ENCODE data around the gene ENKD1.

Gene ENKD1

DNA sequence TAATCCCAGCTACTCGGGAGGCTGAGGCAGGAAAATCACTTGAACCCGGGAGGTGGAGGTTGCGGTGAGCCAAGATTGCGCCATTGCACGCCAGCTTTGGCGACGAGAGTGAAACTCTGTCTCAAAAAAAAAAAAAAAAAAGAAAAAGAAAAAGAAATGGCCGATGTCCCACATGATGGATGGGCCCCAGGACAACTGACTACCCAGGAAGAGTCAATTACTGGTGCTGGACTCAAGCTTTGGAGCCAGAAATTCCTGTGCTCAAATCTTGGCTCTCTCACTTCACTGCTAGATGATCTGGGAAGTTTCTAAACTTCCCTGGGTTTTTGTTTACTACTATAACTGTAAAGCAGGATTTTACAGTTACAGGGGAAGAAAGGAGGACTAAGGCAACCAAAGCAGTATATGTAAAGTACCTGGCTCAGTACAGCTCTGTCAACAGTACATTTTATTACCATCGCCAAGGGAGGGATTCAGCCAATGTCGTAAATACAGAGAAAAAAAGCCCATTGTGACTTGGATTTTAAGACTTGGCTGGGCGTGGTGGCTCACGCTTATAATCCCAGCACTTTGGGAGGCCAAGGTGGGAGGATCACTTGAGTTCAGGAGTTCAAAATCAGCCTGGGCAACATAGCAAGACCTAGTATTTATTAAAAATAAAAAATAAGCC lies 11.9 kb upstream of the ENKD1 start:
- no peak for DNase-seq

- no peak for DNase-seq
Measured at GRCh38 chr16:67677712-67678111, 11.2 kb upstream of the ENKD1 start.

DNA sequence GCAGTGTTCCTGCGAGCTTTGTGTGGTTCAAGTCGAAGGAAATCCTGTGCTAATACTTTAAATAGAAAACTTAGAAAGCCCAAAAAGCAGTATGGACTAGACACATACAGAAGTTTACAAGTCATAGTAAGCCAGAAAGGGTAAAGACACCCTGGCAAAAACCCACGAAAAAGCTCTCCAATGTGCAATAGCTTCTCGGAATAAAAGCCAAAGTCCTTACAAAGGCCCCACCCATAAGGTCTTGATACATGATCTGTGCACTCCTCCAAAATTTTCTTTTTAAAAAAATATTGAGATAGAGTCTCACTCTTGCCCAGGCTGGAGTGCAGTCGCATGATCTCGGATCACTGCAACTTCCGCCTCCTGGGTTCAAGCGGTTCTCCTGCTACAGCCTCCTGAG lies 10.4 kb upstream of the ENKD1 start:
- no peak for DNase-seq

GRCh38 chr16:67676516-67676915 lies 10.0 kb upstream of the ENKD1 start:
- no peak for DNase-seq

- no peak for DNase-seq
Measured at GRCh38 chr16:67675999-67676398, 9.4 kb upstream of the ENKD1 start.

GRCh38 chr16:67675579-67675935 lies 9.0 kb upstream of the ENKD1 start:
- no peak for DNase-seq

DNA sequence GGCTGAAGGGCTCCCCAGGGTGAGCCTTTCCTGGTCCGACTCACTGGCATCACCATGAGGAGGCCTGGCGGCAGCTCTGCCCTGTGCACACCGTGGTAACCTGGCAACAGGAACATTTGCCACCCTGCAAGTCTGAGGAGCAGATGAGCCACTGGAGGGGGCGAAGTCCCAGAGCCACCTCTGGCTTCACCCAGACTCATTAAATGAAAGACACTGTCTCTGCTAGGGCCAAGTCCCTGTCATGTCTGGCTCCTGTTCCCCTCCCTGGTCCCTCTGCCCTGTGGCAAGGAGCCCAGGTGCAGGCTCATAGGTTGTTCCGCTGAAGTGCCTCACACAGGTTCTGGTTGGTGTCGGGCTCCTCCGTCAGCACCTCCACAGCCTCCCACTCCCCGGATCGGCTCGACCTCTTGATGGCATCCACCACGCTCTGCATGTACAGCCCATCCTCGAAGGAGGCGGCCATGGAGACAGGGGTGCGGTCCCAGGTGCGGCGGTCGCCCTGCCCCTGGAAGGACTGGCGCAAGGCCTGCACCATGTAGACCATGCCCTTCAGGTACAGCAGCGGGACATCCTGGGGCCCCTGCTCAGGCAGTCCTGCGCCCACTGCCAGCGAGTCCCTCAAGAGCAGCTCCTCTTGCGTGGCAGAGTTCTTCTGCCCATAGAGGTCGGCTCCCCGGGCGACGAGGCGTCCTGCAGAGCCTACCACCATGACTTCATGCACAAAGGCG lies 8.5 kb upstream of the ENKD1 start:
- DNase-seq = no peak

GRCh38 chr16:67673712-67674580 lies 7.4 kb upstream of the ENKD1 start:
- DNase-seq = peak; percentile 70 to 77

GRCh38 chr16:67672739-67673662 lies 6.5 kb upstream of the ENKD1 start:
- DNase-seq = peak; percentile 59 to 86

DNA sequence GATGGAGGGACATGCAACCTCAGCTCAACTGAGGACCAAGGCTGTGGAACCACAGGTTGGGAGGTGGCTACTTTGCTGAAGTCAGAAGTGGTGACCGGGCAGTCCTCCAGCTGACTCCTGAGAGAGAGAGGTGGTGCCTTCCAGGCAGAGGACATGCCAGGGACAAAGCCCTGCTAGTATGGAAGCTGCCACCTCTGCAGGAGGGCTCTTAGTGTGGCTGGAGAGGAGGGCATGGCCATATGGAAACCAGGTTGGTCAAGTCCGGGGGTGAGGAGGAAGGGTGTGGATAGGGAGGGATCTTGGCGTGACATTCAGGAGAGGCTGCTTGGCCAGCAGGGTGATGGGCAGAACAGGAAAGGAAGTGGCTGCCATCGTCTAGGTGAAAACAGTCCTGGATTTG lies 5.8 kb upstream of the ENKD1 start:
- DNase-seq = no peak

DNA sequence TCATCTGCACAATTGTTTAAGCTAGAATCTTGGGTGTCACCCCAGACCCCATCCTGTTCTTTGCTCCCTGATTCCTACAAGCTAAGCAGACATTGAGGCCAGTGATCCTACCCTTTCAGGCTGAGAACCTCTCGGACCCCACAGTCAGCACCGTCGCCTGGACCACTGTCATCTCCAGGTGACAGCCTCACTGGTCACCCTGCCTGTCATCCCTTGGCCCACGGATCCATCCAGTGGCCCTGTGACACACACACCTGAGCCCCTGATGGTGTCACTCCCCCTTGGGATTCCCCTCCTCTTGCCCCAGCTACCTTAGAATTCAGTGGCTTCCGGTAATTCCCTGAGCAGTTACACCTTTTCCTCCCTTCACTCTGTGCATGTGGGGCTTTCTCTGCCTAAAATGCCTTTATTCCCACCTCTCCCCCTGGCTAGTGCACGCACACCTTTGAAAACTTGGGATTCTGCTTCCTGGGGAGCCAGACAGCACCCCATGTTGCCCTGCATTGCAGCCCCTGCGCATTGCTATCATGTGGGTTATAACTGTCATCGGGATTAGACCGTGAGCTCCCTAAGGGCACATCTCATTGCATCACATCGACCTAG lies 3.0 kb upstream of the ENKD1 start:
- no peak for DNase-seq

DNA sequence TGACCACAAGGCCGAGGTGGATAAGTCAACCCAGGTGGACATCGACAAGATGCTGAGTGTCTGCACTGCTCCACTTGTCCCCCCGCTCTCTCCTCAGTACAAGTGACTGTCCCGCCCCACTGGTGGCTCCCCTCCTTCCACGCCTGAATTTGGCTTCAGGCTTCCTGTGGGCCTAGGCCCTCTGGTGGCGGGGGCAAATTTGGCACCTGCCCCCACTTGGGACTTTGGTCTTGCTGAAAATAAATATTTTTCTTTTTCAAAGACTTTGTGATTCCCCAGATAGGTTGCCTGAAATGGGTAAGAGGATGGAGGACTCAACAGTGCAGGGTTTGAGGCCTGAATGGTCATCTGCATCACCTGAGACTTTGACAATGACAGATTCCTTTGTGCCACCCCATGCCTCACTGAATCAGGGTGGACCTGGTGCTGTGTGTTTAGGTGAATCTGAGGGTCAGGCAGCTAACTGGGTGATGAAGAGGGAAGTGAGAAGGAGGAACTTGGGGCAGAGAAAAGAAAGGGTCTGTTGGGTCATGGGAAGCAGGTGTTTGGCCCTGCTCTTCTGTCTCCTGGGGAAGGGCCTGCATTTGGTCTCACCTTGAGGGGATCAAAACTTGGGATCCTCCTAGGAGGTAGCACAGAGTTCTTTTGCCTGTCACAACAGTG lies 2.1 kb upstream of the ENKD1 start:
- peak in 1 of 2 donors; percentile 15 for DNase-seq

- peak; percentile 87 to 88 for DNase-seq
Measured at GRCh38 chr16:67667817-67668494, 1.4 kb upstream of the ENKD1 start.

DNA sequence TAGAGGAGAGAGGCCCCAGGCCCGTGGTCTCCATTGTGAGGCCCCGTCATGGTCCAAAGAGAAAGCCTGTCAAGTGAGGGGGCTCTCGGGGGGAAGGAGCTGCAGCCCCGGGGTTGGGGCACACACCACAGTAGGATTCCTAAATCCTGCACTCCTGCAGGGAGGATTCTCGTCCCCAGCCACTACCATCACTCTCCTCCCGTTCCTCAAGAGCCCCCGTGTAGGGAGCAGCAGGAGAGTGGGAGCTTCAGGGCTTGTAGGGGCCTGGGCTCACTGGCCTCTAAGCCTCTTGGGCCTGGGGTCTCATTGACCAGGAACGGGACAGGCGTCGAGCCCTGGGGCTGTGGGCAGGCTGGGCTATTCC lies 885 bp upstream of the ENKD1 start:
- no peak for DNase-seq

DNA sequence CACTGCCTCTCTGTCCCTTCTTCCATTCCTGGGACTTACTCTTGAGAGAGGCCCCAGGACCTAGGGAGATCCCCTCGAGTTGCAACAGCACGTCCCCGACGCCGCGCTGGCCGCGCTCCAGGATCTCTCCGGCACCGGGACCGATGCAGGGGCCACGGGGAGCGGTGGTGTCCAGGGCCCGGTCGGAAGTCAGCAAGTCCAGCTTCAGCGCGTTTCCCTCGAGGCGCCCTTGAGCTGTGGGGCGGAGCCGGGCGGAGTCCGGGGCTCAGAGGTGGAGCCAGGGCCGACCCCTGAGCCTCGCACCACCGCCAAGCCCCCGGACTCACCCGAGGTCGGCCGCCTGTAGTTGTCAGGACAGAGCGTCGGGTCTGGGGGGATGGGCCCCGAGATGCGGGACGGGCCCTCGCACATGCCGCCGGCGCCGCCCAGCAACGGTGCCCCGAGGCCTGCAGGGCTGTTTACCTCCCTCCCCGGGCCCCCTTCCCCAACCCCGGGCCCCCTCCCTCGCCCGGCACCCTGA lies 458 bp downstream of the ENKD1 start:
- peak in 1 of 2 donors; percentile 10 for DNase-seq

DNA sequence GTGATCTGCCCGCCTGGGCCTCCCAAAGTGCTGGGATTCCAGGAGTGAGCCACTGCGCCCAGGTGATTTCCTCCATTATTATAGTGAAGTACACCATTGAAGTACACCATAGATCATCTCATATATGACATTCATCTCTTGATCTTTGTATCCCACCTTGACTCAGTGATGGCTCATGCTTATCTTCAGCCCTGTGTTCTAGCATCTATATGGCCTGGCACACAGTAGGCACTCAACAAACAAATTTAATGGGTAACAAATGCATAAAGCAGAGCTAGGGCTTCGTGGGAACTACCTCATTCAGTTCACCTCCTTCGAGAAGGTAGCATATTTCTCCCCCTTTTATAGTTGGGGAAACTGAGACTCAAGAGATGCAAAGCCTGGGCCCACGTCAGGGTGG lies 952 bp downstream of the ENKD1 start:
- no peak for DNase-seq

DNA sequence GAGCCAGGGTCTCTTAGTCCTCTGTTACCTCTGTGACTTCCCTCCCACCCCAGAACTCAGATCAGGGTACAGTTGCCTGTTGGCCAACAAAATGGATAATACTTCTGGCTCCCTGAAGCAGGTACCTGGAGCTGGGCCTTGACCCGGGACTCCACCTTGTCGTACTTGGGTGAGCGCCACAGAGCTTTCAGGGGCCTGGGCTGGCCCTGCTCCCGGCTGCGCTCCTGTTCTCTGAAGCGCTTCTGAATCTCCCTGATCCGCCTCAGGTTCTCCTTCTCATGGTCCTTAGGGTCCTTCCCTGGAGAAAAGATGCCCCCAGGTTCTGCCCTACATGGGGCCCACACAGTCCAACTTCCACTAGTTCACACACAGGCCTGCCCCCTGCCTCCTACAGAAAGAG lies 1.7 kb downstream of the ENKD1 start:
- no peak for DNase-seq

GRCh38 chr16:67664258-67664657 lies 2.3 kb downstream of the ENKD1 start:
- DNase-seq = no peak

DNA sequence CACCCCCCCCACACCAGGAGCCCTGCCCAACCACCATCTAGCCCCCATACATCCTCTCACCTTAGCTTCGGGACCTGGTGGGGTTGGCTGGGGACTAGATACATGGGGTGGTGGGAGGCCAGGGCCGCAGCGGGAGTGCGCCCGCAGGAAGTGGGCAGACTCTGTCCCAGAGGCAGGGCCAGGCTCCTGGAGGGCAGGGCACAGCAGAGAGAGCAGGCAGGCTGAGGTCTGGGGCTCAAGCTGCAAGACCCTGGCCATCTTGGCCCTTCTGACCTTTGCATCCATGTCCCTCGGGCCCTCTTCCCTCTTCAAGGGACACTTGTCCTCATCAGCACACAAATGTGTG lies 2.7 kb downstream of the ENKD1 start:
- DNase-seq = no peak

- peak; percentile 33 to 50 for DNase-seq
Measured at GRCh38 chr16:67663151-67663876, 3.2 kb downstream of the ENKD1 start.

Measured in inflammatory macrophage treated with lipopolysaccharide for 1 hour (primary cell).